Dermis microvascular lymphatic vessel endothelial cell (primary cell): Measurements from ENCODE around the gene ATP9B. TPM values are rescaled to one million over a fixed set of nuclear protein-coding genes. Genes with fewer than 3 reads are reported as not detected.

Experiments
- DNase-seq, 2 donors: peaks; one replicate each; pipeline versions ENCODE4 v3.0.0 to v3.0.0-alpha.2; 2010; ENCODE audit warnings: low read depth in 2 of 2
- total RNA-seq: library from RNA; depleted of rRNA; stranded (reverse); fragments of >200 nt; gene quantifications from 2 replicates; pipeline ENCODE4 v1.2.1, GENCODE V29; 2014

Gene ATP9B
- total RNA-seq, 1 donor from 2014 or later: 18.9 TPM

DNA sequence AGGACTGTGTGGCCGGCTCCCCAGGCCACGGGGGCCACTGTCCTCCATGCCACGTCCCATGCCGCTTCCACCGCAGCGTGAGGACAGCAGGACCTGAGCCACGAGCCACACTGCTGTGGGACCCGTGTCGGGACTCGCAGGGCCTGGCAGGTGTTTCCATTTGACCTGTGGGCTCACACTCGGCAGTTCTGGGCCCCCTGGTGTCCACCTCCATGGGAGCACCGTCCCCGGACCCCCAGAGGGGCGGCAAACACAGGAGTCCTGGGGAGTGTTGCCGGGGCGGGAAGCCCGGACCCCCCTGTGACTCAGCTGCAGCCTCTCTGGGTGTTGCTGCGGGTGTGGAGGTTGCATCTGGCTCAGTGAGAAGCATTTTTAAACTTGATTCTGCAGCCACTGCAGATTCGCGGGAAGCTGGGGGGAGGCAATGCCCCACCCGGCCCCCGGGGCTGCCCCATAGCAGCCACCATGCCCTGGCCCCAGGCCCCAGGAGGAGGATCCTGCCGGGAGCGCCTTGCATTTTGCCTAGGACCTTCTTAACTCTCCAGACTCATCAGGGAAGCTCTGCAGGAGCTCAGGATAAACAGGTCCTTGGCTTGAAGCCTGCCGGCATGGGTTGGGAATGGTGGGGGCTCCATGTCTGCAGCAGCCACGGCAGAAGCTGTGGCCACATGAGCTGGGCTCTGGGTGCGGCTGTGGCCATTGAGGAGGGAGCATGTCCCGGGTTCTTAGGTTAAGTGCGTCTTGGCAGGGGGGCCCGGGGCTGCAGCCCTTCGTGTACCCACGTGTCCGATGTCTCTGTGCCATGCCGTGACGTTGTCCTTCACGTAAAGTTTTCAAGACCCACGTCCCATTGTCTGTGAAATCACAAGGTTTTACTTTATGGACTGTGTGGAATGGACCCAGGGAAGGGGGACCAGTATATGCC is 357.4 kb downstream of the ATP9B start:
- DNase-seq: no peak

DNA sequence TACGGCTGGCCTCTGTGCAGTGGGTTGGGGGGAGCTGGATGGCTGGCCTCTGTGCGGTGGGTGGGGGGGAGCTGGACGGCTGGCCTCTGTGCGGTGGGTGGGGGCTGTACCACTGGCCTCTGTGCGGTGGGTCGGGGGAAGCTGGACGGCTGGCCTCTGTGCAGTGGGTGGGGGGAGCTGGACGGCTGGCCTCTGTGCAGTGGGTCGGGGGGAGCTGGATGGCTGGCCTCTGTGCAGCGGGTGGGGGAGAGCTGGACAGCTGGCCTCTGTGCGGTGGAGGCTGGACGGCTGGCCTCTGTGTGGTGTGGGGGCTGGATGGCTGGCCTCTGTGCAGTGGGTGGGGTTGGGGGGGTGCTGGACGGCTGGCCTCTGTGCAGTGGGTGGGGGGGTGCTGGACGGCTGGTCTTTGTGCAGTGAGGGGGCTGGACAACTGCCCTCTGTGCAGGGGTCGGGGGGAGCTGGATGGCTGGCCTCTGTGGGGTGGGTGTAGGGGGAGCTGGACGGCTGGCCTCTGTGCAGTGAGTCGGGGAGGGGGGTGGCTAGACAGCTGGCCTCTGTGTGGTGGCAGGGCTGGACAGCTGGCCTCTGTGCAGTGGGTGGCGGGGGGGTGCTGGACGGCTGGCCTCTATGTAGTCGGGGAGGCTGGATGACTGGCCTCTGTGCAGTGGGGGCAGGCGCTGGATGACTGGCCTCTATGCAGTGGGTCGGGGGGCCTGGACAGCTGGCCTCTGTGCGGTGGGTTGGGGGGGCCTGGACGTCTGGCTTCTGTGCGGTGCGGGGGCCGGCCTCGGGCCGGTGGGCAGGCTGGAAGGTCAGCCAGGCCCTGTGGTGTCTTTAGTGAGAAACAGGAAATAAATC is 358.4 kb downstream of the ATP9B start:
- DNase-seq: no peak

Other genes with a start within 250 kb of the ATP9B start
- not detected in 2 replicates for gene SALL3, start 89.6 kb upstream of the ATP9B start, total RNA-seq